ENCODE measurements around the gene EPHB2. TPM values are rescaled to one million over a fixed set of nuclear protein-coding genes. Genes with fewer than 3 reads are reported as not detected.

EPHB2 gene
- total RNA-seq, 1 donor from 2014 or later: not detected

GRCh38 chr1:22736501-22737080 is 26.0 kb downstream of the EPHB2 start:
- intact Hi-C loops (cut with micrococcal nuclease): no loop called here
- Mint-ChIP-seq H3K9me3 (no peaks in the 10 kb centered on the region), H3K27me3 (ENCODE audit: low read depth) (peaks cover 1% of the 10 kb centered on the region), H3K4me1 (ENCODE audit: low read depth) (no peaks in the 10 kb centered on the region), H3K36me3 (ENCODE audit: low read depth) (no peaks in the 10 kb centered on the region), H3K4me3 (ENCODE audit: low read depth) (no peak overlapping the region), H3K27ac (no peak overlapping the region)
- no peak for DNase-seq (ENCODE audit: low spot score)

GRCh38 chr1:22737374-22738068 is 26.9 kb downstream of the EPHB2 start:
- Mint-ChIP-seq H3K4me3 (ENCODE audit: low read depth) (no peak overlapping the region), H3K4me1 (ENCODE audit: low read depth) (no peaks in the 10 kb centered on the region), H3K36me3 (ENCODE audit: low read depth) (no peaks in the 10 kb centered on the region), H3K27me3 (ENCODE audit: low read depth) (peaks cover 1% of the 10 kb centered on the region), H3K9me3 (no peaks in the 10 kb centered on the region), H3K27ac (no peak overlapping the region)
- intact Hi-C loops (cut with micrococcal nuclease): no loop called here
- DNase-seq (ENCODE audit: low spot score): no peak

- no peak overlapping the region for H3K4me3 Mint-ChIP-seq (ENCODE audit: low read depth)
- H3K27me3 Mint-ChIP-seq (ENCODE audit: low read depth): peaks cover 1% of the 10 kb centered on the region
- no peak for DNase-seq (ENCODE audit: low spot score)
- intact Hi-C loops (cut with micrococcal nuclease): no loop called here
- H3K9me3 Mint-ChIP-seq: no peaks in the 10 kb centered on the region
- H3K36me3 Mint-ChIP-seq (ENCODE audit: low read depth): no peaks in the 10 kb centered on the region
- H3K4me1 Mint-ChIP-seq (ENCODE audit: low read depth): no peaks in the 10 kb centered on the region
- H3K27ac Mint-ChIP-seq: no peak overlapping the region
Measured at GRCh38 chr1:22738069-22738435, 27.4 kb downstream of the EPHB2 start.

GRCh38 chr1:22738522-22738921 is 27.9 kb downstream of the EPHB2 start:
- H3K9me3 Mint-ChIP-seq: no peaks in the 10 kb centered on the region
- no peaks in the 10 kb centered on the region for H3K4me1 Mint-ChIP-seq (ENCODE audit: low read depth)
- intact Hi-C loops (cut with micrococcal nuclease): no loop called here
- peaks cover 1% of the 10 kb centered on the region for H3K27me3 Mint-ChIP-seq (ENCODE audit: low read depth)
- no peak overlapping the region for H3K4me3 Mint-ChIP-seq (ENCODE audit: low read depth)
- no peak overlapping the region for H3K27ac Mint-ChIP-seq
- no peak for DNase-seq (ENCODE audit: low spot score)
- H3K36me3 Mint-ChIP-seq (ENCODE audit: low read depth): no peaks in the 10 kb centered on the region

GRCh38 chr1:22739648-22740385 is 29.2 kb downstream of the EPHB2 start:
- Mint-ChIP-seq H3K27ac (no peak overlapping the region), H3K4me1 (ENCODE audit: low read depth) (no peaks in the 10 kb centered on the region), H3K36me3 (ENCODE audit: low read depth) (no peaks in the 10 kb centered on the region), H3K27me3 (ENCODE audit: low read depth) (peaks cover 1% of the 10 kb centered on the region), H3K4me3 (ENCODE audit: low read depth) (no peak overlapping the region), H3K9me3 (no peaks in the 10 kb centered on the region)
- intact Hi-C loops (cut with micrococcal nuclease): no loop called here
- no peak for DNase-seq (ENCODE audit: low spot score)

GRCh38 chr1:22741118-22741517 is 30.5 kb downstream of the EPHB2 start:
- no peak overlapping the region for H3K4me3 Mint-ChIP-seq (ENCODE audit: low read depth)
- intact Hi-C loops (cut with micrococcal nuclease): no loop called here
- H3K27me3 Mint-ChIP-seq (ENCODE audit: low read depth): peaks cover 1% of the 10 kb centered on the region
- no peaks in the 10 kb centered on the region for H3K36me3 Mint-ChIP-seq (ENCODE audit: low read depth)
- H3K9me3 Mint-ChIP-seq: no peaks in the 10 kb centered on the region
- no peak overlapping the region for H3K27ac Mint-ChIP-seq
- H3K4me1 Mint-ChIP-seq (ENCODE audit: low read depth): no peaks in the 10 kb centered on the region
- no peak for DNase-seq (ENCODE audit: low spot score)

GRCh38 chr1:22745669-22746585 is 35.3 kb downstream of the EPHB2 start:
- Mint-ChIP-seq H3K4me1 (ENCODE audit: low read depth) (peaks cover 4% of the 10 kb centered on the region), H3K9me3 (no peaks in the 10 kb centered on the region), H3K4me3 (ENCODE audit: low read depth) (no peak overlapping the region), H3K27me3 (ENCODE audit: low read depth) (no peaks in the 10 kb centered on the region), H3K27ac (no peak overlapping the region), H3K36me3 (ENCODE audit: low read depth) (no peaks in the 10 kb centered on the region)
- no peak for DNase-seq (ENCODE audit: low spot score)
- intact Hi-C loops (cut with micrococcal nuclease): no loop called here

- no peaks in the 10 kb centered on the region for H3K27me3 Mint-ChIP-seq (ENCODE audit: low read depth)
Measured at GRCh38 chr1:22747021-22747734, 36.5 kb downstream of the EPHB2 start.

GRCh38 chr1:22747735-22748073 is 37.1 kb downstream of the EPHB2 start:
- no peak for DNase-seq (ENCODE audit: low spot score)
- Mint-ChIP-seq H3K27ac (no peak overlapping the region), H3K4me1 (ENCODE audit: low read depth) (peaks cover 4% of the 10 kb centered on the region), H3K27me3 (ENCODE audit: low read depth) (no peaks in the 10 kb centered on the region), H3K4me3 (ENCODE audit: low read depth) (no peak overlapping the region), H3K36me3 (ENCODE audit: low read depth) (no peaks in the 10 kb centered on the region), H3K9me3 (no peaks in the 10 kb centered on the region)
- intact Hi-C loops (cut with micrococcal nuclease): no loop called here

More at GRCh38 chr1:22747021-22747734, 36.5 kb downstream of the EPHB2 start:
- intact Hi-C loops (cut with micrococcal nuclease): no loop called here
- Mint-ChIP-seq H3K4me1 (ENCODE audit: low read depth) (peaks cover 4% of the 10 kb centered on the region), H3K4me3 (ENCODE audit: low read depth) (no peak overlapping the region), H3K27ac (no peak overlapping the region), H3K36me3 (ENCODE audit: low read depth) (no peaks in the 10 kb centered on the region), H3K9me3 (no peaks in the 10 kb centered on the region)
- DNase-seq (ENCODE audit: low spot score): no peak

GRCh38 chr1:22749503-22749902 is 38.9 kb downstream of the EPHB2 start:
- Mint-ChIP-seq H3K4me1 (ENCODE audit: low read depth) (peaks cover 11% of the 10 kb centered on the region), H3K36me3 (ENCODE audit: low read depth) (no peaks in the 10 kb centered on the region), H3K9me3 (no peaks in the 10 kb centered on the region), H3K4me3 (ENCODE audit: low read depth) (no peak overlapping the region), H3K27me3 (ENCODE audit: low read depth) (no peaks in the 10 kb centered on the region), H3K27ac (no peak overlapping the region)
- DNase-seq (ENCODE audit: low spot score): no peak
- intact Hi-C loops (cut with micrococcal nuclease): no loop called here

GRCh38 chr1:22749919-22750684 is 39.5 kb downstream of the EPHB2 start:
- no peak for DNase-seq (ENCODE audit: low spot score)
- intact Hi-C loops (cut with micrococcal nuclease): no loop called here
- no peaks in the 10 kb centered on the region for H3K36me3 Mint-ChIP-seq (ENCODE audit: low read depth)
- H3K4me3 Mint-ChIP-seq (ENCODE audit: low read depth): no peak overlapping the region
- no peaks in the 10 kb centered on the region for H3K9me3 Mint-ChIP-seq
- peaks cover 11% of the 10 kb centered on the region for H3K4me1 Mint-ChIP-seq (ENCODE audit: low read depth)
- H3K27me3 Mint-ChIP-seq (ENCODE audit: low read depth): no peaks in the 10 kb centered on the region
- H3K27ac Mint-ChIP-seq: peak overlapping the region; percentile 9

- intact Hi-C loops (cut with micrococcal nuclease): no loop called here
- no peak overlapping the region for H3K27ac Mint-ChIP-seq
- H3K9me3 Mint-ChIP-seq: no peaks in the 10 kb centered on the region
Measured at GRCh38 chr1:22750685-22751051, 40.0 kb downstream of the EPHB2 start.

More at GRCh38 chr1:22750685-22751051, 40.0 kb downstream of the EPHB2 start:
- no peak for DNase-seq (ENCODE audit: low spot score)
- Mint-ChIP-seq H3K4me1 (ENCODE audit: low read depth) (peaks cover 11% of the 10 kb centered on the region), H3K4me3 (ENCODE audit: low read depth) (no peak overlapping the region), H3K36me3 (ENCODE audit: low read depth) (no peaks in the 10 kb centered on the region), H3K27me3 (ENCODE audit: low read depth) (no peaks in the 10 kb centered on the region)

All from activated T-helper 2 cell treated with anti-CD3 and anti-CD28 coated beads, Interferon-gamma antibody, Interleukin-2, Interleukin-4, amounts not matched to agents 10 μg/mL and 5 μg/mL and 100 μg/mL, durations not matched to agents 14 hours and 24 hours and 36 hours (primary cell).